OCI-LY3 (cell line): ENCODE data around the gene SUCNR1.

Source experiments
- H2AFZ ChIP-seq: fragments of 200-600, 300-600 bp; shearing (Covaris generic); 2 replicates; pipeline ENCODE4 v1.6.0; 2014; ENCODE audit warnings: antibody characterized with exemption, low read depth, low read length
- H3K27ac ChIP-seq: fragments of 200-600, 300-600 bp; sonication (generic); 2 replicates; pipeline ENCODE4 v1.5.1; 2014; ENCODE audit warnings: mild to moderate bottlenecking, low read length, moderate library complexity, mixed read lengths
- H3K27me3 ChIP-seq: fragments of 200-600, 300-600 bp; sonication (generic); 2 replicates; pipeline ENCODE4 v1.6.1; 2014; ENCODE audit warnings: low read depth, low read length, mixed read lengths
- H3K36me3 ChIP-seq: fragments of 200-600, 300-600 bp; sonication (generic); replicated peaks from 2 replicates; pipeline ENCODE3; 2014; ENCODE audit warnings: low read depth, low read length, mixed read lengths
- H3K4me1 ChIP-seq: fragments of 300-600, 200-600 bp; sonication (generic); 2 replicates; pipeline ENCODE4 v1.6.1; 2014; ENCODE audit warnings: low read length, mixed read lengths
- H3K4me2 ChIP-seq: fragments of 200-600, 300-600 bp; sonication (generic); 2 replicates; pipeline ENCODE4 v1.6.1; 2014; ENCODE audit warnings: low read length, mixed read lengths
- H3K4me3 ChIP-seq: fragments of 300-600, 200-600 bp; sonication (generic); 2 replicates; pipeline ENCODE4 v1.5.1; 2014; ENCODE audit warnings: antibody characterized with exemption, mild to moderate bottlenecking, low read length, moderate library complexity
- H3K79me2 ChIP-seq: fragments of 300-600, 200-600 bp; shearing (Covaris generic); 2 replicates; pipeline ENCODE4 v1.6.1; 2014; ENCODE audit warnings: mild to moderate bottlenecking, low read length, mixed read lengths
- H3K9ac ChIP-seq: fragments of 300-600, 200-600 bp; shearing (Covaris generic); 2 replicates; pipeline ENCODE4 v1.6.0; 2014; ENCODE audit warnings: mild to moderate bottlenecking, low read length, moderate library complexity
- H3K9me3 ChIP-seq: fragments of 200-600, 300-600 bp; shearing (Covaris generic); 2 replicates; pipeline ENCODE4 v1.6.1; 2014; ENCODE audit warnings: low read length, mixed read lengths; ENCODE audit not compliant: insufficient read depth
- H4K20me1 ChIP-seq: fragments of 200-600, 300-600 bp; sonication (generic); 2 replicates; pipeline ENCODE4 v1.6.1; 2016; ENCODE audit warnings: low read length, mixed read lengths; ENCODE audit not compliant: insufficient read depth
- EZH2phosphoT487 ChIP-seq: fragments of 200-600 bp; shearing (Covaris generic); IDR thresholded peaks from 2 replicates; pipeline ENCODE4 v1.6.1; 2018; ENCODE audit warnings: antibody characterized with exemption, mixed run types, low read depth
- TF ChIP-seq, protein P1 (sequence below): fragments of 200-600, 300-600 bp; sonication (generic); IDR thresholded peaks from 2 replicates; pipeline ENCODE4 v1.5.1; 2014; ENCODE audit warnings: antibody characterized with exemption, low read length, low read depth

Gene SUCNR1

GRCh38 chr3:151899996-151900395 lies 26.6 kb downstream of the SUCNR1 start:
- Histone ChIP-seq H3K9ac (no peak overlapping the region), H4K20me1 (no peaks in the 10 kb centered on the region), H3K27ac (no peak overlapping the region), H3K36me3 (no peaks in the 10 kb centered on the region), H3K27me3 (no peaks in the 10 kb centered on the region), H2AFZ (no peak overlapping the region), H3K79me2 (no peaks in the 10 kb centered on the region), H3K4me3 (no peak overlapping the region), H3K9me3 (no peaks in the 10 kb centered on the region), H3K4me1 (no peaks in the 10 kb centered on the region), H3K4me2 (no peak overlapping the region)
- TF ChIP-seq, protein P1, sequence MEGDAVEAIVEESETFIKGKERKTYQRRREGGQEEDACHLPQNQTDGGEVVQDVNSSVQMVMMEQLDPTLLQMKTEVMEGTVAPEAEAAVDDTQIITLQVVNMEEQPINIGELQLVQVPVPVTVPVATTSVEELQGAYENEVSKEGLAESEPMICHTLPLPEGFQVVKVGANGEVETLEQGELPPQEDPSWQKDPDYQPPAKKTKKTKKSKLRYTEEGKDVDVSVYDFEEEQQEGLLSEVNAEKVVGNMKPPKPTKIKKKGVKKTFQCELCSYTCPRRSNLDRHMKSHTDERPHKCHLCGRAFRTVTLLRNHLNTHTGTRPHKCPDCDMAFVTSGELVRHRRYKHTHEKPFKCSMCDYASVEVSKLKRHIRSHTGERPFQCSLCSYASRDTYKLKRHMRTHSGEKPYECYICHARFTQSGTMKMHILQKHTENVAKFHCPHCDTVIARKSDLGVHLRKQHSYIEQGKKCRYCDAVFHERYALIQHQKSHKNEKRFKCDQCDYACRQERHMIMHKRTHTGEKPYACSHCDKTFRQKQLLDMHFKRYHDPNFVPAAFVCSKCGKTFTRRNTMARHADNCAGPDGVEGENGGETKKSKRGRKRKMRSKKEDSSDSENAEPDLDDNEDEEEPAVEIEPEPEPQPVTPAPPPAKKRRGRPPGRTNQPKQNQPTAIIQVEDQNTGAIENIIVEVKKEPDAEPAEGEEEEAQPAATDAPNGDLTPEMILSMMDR, result no peak
- TF ChIP-seq EZH2phosphoT487, result no peak

DNA sequence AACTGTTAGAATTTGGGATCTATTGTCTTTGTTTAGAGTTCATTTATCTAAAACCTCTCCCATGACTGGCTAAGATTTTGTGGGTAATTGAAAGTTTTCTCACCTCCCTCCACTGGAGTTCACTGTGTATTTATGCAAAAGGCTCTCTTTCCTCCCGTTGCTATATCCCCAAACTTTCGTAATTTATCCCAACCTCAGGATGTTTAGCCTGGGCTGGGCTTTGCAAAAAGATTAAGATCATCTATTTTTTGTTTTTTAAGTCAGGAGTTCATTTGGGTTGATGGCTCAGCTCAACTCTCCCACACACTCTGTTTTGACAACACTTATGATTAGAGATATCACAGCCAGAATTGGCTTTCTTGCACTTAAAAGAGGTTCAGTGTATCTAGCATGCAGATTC lies 27.0 kb downstream of the SUCNR1 start:
- no peak overlapping the region for H2AFZ ChIP-seq
- H3K79me2 ChIP-seq, result no peaks in the 10 kb centered on the region
- H3K9me3 ChIP-seq, result no peaks in the 10 kb centered on the region
- no peaks in the 10 kb centered on the region for H3K4me1 ChIP-seq
- no peaks in the 10 kb centered on the region for H4K20me1 ChIP-seq
- no peak overlapping the region for H3K4me3 ChIP-seq
- H3K4me2 ChIP-seq, result no peak overlapping the region
- no peaks in the 10 kb centered on the region for H3K36me3 ChIP-seq
- H3K9ac ChIP-seq, result no peak overlapping the region
- no peaks in the 10 kb centered on the region for H3K27me3 ChIP-seq
- TF ChIP-seq EZH2phosphoT487, result no peak
- TF ChIP-seq, protein P1, result no peak
- no peak overlapping the region for H3K27ac ChIP-seq

- H3K9ac ChIP-seq, result no peak overlapping the region
- no peak overlapping the region for H2AFZ ChIP-seq
- H3K4me1 ChIP-seq, result no peaks in the 10 kb centered on the region
- no peak overlapping the region for H3K4me3 ChIP-seq
- no peak overlapping the region for H3K4me2 ChIP-seq
- no peaks in the 10 kb centered on the region for H4K20me1 ChIP-seq
- no peaks in the 10 kb centered on the region for H3K36me3 ChIP-seq
- no peaks in the 10 kb centered on the region for H3K9me3 ChIP-seq
- H3K27ac ChIP-seq, result no peak overlapping the region
- TF ChIP-seq EZH2phosphoT487, result no peak
- TF ChIP-seq, protein P1, result no peak
- no peaks in the 10 kb centered on the region for H3K79me2 ChIP-seq
- H3K27me3 ChIP-seq, result no peaks in the 10 kb centered on the region
Observed at GRCh38 chr3:151900884-151901643, 27.6 kb downstream of the SUCNR1 start.

GRCh38 chr3:151901644-151902285 lies 28.3 kb downstream of the SUCNR1 start:
- Histone ChIP-seq H2AFZ (no peak overlapping the region), H3K4me1 (peaks cover under 1% of the 10 kb centered on the region), H3K4me3 (no peak overlapping the region), H3K27ac (no peak overlapping the region), H3K9ac (no peak overlapping the region), H3K9me3 (no peaks in the 10 kb centered on the region), H3K27me3 (no peaks in the 10 kb centered on the region), H3K4me2 (no peak overlapping the region), H3K79me2 (no peaks in the 10 kb centered on the region), H3K36me3 (no peaks in the 10 kb centered on the region), H4K20me1 (no peaks in the 10 kb centered on the region)
- TF ChIP-seq EZH2phosphoT487, result no peak
- TF ChIP-seq, protein P1, result no peak
